Right cardiac atrium (tissue), 5 donors: ENCODE results near the gene OR52A5. TPM values are rescaled to one million over a fixed set of nuclear protein-coding genes. Genes with fewer than 3 reads are reported as not detected.
"Not testable (repeated sequence)": the region's sequence is repeated elsewhere in the genome, so short reads cannot be mapped to it uniquely, and the experiment has no call there.

Experiments
- ATAC-seq, 2 donors: fragments of 200-7000 bp; cut with Tn5 transposase; one replicate each; pipeline versions ENCODE4 v1.8.0 to v1.9.1; 2020; ENCODE audit warnings: moderate library complexity in 2 of 2, mild to moderate bottlenecking in 1 of 2
- DNase-seq, 3 donors: peaks; one replicate each; pipeline ENCODE4 v3.0.0-alpha.2; 2020
- H3K27ac ChIP-seq: one replicate; pipeline ENCODE4 v1.5.1; 2013; ENCODE audit warnings: mild to moderate bottlenecking, low read length, control low read depth, moderate library complexity
- H3K27me3 ChIP-seq: one replicate; pipeline ENCODE4 v1.6.1; 2013; ENCODE audit not compliant: control insufficient read depth, insufficient read depth
- H3K4me1 ChIP-seq: one replicate; pipeline ENCODE4 v1.6.1; 2013; ENCODE audit warnings: low read length; ENCODE audit not compliant: control insufficient read depth, insufficient read depth
- H3K4me3 ChIP-seq: one replicate; pipeline ENCODE4 v1.5.1; 2013; ENCODE audit warnings: low read length, control low read depth
- H3K9me3 ChIP-seq: one replicate; pipeline ENCODE4 v1.6.1; 2013; ENCODE audit warnings: low read length; ENCODE audit not compliant: control insufficient read depth
- WGBS: extraction: QIAGEN DNeasy Blood & Tissue Kit; methylation state at CpG from one replicate; pipeline ENCODE4 v1.1.7; 2013; 5-methylcytosine and 5-hydroxymethylcytosine counted together
- intact Hi-C, 4 donors: fragments of 100-400 bp; cut with DNase I; formaldehyde crosslinking; loops; one replicate each; pipeline versions ENCODE4 v1.11.0 to v1.14.0; 2022 to 2023
- long read RNA-seq, 4 donors: library from polyadenylated mRNA; unstranded; transcript quantifications; one replicate each; pipeline ENCODE4 v2.0.0, GENCODE V29; 2020 to 2021
- polyA plus RNA-seq: library from polyadenylated mRNA; stranded (reverse); fragments of 200-250 nt; gene quantifications from one replicate; pipeline ENCODE4 v1.2.3, GENCODE V29; 2013
- total RNA-seq, 4 donors: library from RNA; stranded (reverse); fragmentation: NEBNext Ultra II Directional; extraction: Animal tissue kit (Norgen Biotek cat#: 25700); gene quantifications; one replicate each; pipeline ENCODE4 v1.2.1, GENCODE V29; 2021
- donor health status: healthy with polysubstance abuse.
- donor health status: DM: no; HTN: yes; CAD: no.
- donor health status: DM: no; HTN: no; CAD: no.
- donor health status: DM: no; HTN: yes; CAD: no; lungs with severe emphysema.
- donor health status: DM: yes; HTN: yes; CAD: no.

Gene OR52A5
- not detected for total RNA-seq
- polyA plus RNA-seq = not detected
- long read RNA-seq, donor 1 = 0 reads
- long read RNA-seq, donor 2 = 0 reads
- long read RNA-seq, donor 3 = 0 reads
- long read RNA-seq, donor 4 = 0 reads

GRCh38 chr11:5137996-5138395 lies at the start of gene OR52A5:
Gene OR52A5 (minus strand): TSS chr11:5138356. CDS start chr11:5132642, 5,714 bp downstream.
- no peak within 1 kb of the TSS for H3K4me3 ChIP-seq
- H3K9me3 ChIP-seq = no peaks in the 10 kb centered on the region
- H3K27me3 ChIP-seq = no peaks in the 10 kb centered on the region
- DNase-seq (no peak), ATAC-seq (no peak)
- H3K27ac ChIP-seq = no peak within 1 kb of the TSS
- 83% methylated on average over 2 of the region's 2 CpGs for WGBS
- intact Hi-C loops = no loop called here
- H3K4me1 ChIP-seq = no peaks in the 10 kb centered on the region

- Histone ChIP-seq H3K4me3 (no peak overlapping the region), H3K4me1 (no peaks in the 10 kb centered on the region), H3K9me3 (no peaks in the 10 kb centered on the region), H3K27me3 (no peaks in the 10 kb centered on the region), H3K27ac (no peak overlapping the region)
- ATAC-seq = no peak
- no peak for DNase-seq
- intact Hi-C loops = no loop called here
- WGBS = 80% methylated on average over 10 of the region's 10 CpGs
Measured at GRCh38 chr11:5178046-5178837, 40.1 kb upstream of the OR52A5 start.

- DNase-seq = no peak
- WGBS = 90% methylated on average over 7 of the region's 7 CpGs
- Histone ChIP-seq H3K4me1 (no peaks in the 10 kb centered on the region), H3K27ac (no peak overlapping the region), H3K9me3 (no peaks in the 10 kb centered on the region), H3K4me3 (no peak overlapping the region), H3K27me3 (no peaks in the 10 kb centered on the region)
- no peak for ATAC-seq
- intact Hi-C loops = no loop called here
Measured at GRCh38 chr11:5174934-5175333, 36.8 kb upstream of the OR52A5 start.

- DNase-seq (no peak), ATAC-seq (no peak)
- WGBS = 57% methylated on average over 2 of the region's 2 CpGs
- intact Hi-C loops = no loop called here
- no peak overlapping the region for H3K4me3 ChIP-seq
- H3K27ac ChIP-seq = no peak overlapping the region
- no peaks in the 10 kb centered on the region for H3K9me3 ChIP-seq
- H3K4me1 ChIP-seq = no peaks in the 10 kb centered on the region
- H3K27me3 ChIP-seq = no peaks in the 10 kb centered on the region
Measured at GRCh38 chr11:5171856-5172255, 33.7 kb upstream of the OR52A5 start.

- ATAC-seq, H3K4me3 ChIP-seq, H3K9me3 ChIP-seq, H3K4me1 ChIP-seq, DNase-seq, intact Hi-C loops, H3K27me3 ChIP-seq, H3K27ac ChIP-seq: not testable (repeated sequence)
Measured at GRCh38 chr11:5165898-5166297, 27.7 kb upstream of the OR52A5 start.

GRCh38 chr11:5164807-5165206 lies 26.7 kb upstream of the OR52A5 start:
- intact Hi-C loops, H3K27ac ChIP-seq, ATAC-seq, DNase-seq, H3K9me3 ChIP-seq, H3K4me1 ChIP-seq, H3K4me3 ChIP-seq, H3K27me3 ChIP-seq: not testable (repeated sequence)
- 75% methylated on average over 6 of the region's 6 CpGs for whole genome bisulfite sequencing

- H3K9me3 ChIP-seq = not testable (repeated sequence)
Measured at GRCh38 chr11:5161045-5161444, 22.9 kb upstream of the OR52A5 start.

GRCh38 chr11:5160217-5160616 lies 22.1 kb upstream of the OR52A5 start:
- DNase-seq, intact Hi-C loops, H3K4me1 ChIP-seq, H3K27me3 ChIP-seq, H3K9me3 ChIP-seq, H3K4me3 ChIP-seq, H3K27ac ChIP-seq, ATAC-seq: not testable (repeated sequence)
- WGBS = 75% methylated on average over 4 of the region's 4 CpGs

More at GRCh38 chr11:5161045-5161444, 22.9 kb upstream of the OR52A5 start:
- DNase-seq, H3K4me1 ChIP-seq, intact Hi-C loops, ATAC-seq, H3K27ac ChIP-seq, H3K4me3 ChIP-seq, H3K27me3 ChIP-seq: not testable (repeated sequence)
- no CpG with 5 or more reads among the region's 1 CpG for WGBS

- no peaks in the 10 kb centered on the region for H3K27me3 ChIP-seq
- DNase-seq = no peak
- no peak overlapping the region for H3K27ac ChIP-seq
- H3K9me3 ChIP-seq = no peaks in the 10 kb centered on the region
- ATAC-seq = no peak
- intact Hi-C loops = no loop called here
- no peaks in the 10 kb centered on the region for H3K4me1 ChIP-seq
- H3K4me3 ChIP-seq = no peak overlapping the region
Measured at GRCh38 chr11:5159806-5160205, 21.6 kb upstream of the OR52A5 start.

GRCh38 chr11:5154657-5155056 lies 16.5 kb upstream of the OR52A5 start, which contains the start of gene OR52A1:
Gene OR52A1 (minus strand): TSS chr11:5154757. CDS start chr11:5152369, 2,388 bp downstream.
- intact Hi-C loops = no loop called here
- H3K4me3 ChIP-seq = no peak within 1 kb of the TSS
- no peaks in the 10 kb centered on the region for H3K27me3 ChIP-seq
- no peak within 1 kb of the TSS for H3K27ac ChIP-seq
- DNase-seq (no peak), ATAC-seq (no peak)
- H3K4me1 ChIP-seq = no peaks in the 10 kb centered on the region
- 67% methylated on average over 3 of the region's 3 CpGs for WGBS
- no peaks in the 10 kb centered on the region for H3K9me3 ChIP-seq

- H3K4me1 ChIP-seq = no peaks in the 10 kb centered on the region
- H3K9me3 ChIP-seq = no peaks in the 10 kb centered on the region
- no peaks in the 10 kb centered on the region for H3K27me3 ChIP-seq
- H3K27ac ChIP-seq = no peak overlapping the region
- WGBS = 58% methylated on average over 3 of the region's 3 CpGs
- no peak overlapping the region for H3K4me3 ChIP-seq
- intact Hi-C loops = no loop called here
- ATAC-seq = no peak
- no peak for DNase-seq
Measured at GRCh38 chr11:5153574-5154431, 15.6 kb upstream of the OR52A5 start.
